ENCODE measurements around the gene STX1B. TPM values are rescaled to one million over a fixed set of nuclear protein-coding genes. Genes with fewer than 3 reads are reported as not detected.

STX1B gene
- total RNA-seq (2022; extraction: Qiagen RNA extraction; ENCODE audit: low read depth), result 1.4 to 2.2 TPM (median 1.7 TPM) in 5 replicates

GRCh38 chr16:31010585-31011325, at the start of gene STX1B:
Gene STX1B (minus strand): TSS chr16:31010638. CDS start chr16:31010396, 242 bp downstream.

GRCh38 chr16:31032736-31033708, 22.6 kb upstream of the STX1B start, which contains the start of gene STX4:
Gene STX4 (plus strand): TSS chr16:31033558. CDS start chr16:31033806, 248 bp downstream.

GRCh38 chr16:30984669-30985400, 25.6 kb downstream of the STX1B start, which contains the start of gene HSD3B7:
Gene HSD3B7 (plus strand): TSS chr16:30985207. CDS start chr16:30985659, 452 bp downstream.

GRCh38 chr16:30957456-30958174, 52.8 kb downstream of the STX1B start, which contains the start of gene SETD1A:
Gene SETD1A (plus strand): TSS chr16:30957754. CDS start chr16:30958732, 978 bp downstream.

GRCh38 chr16:30948667-30949649, 61.5 kb downstream of the STX1B start, which contains the start of gene ORAI3:
Gene ORAI3 (plus strand): TSS chr16:30949068. CDS start chr16:30949290, 222 bp downstream.

Other genes starting within 250 kb of the STX1B start
- 4.5 to 9.7 TPM (median 9.0 TPM) in 5 replicates for gene CFAP119, start 248.6 kb downstream of the STX1B start, total RNA-seq (2022; extraction: Qiagen RNA extraction; ENCODE audit: low read depth)
- gene RNF40, start 248.3 kb downstream of the STX1B start, total RNA-seq (2022; extraction: Qiagen RNA extraction; ENCODE audit: low read depth), result 77.8 to 90.9 TPM (median 89.9 TPM) in 5 replicates
- gene ZNF629, start 223.4 kb downstream of the STX1B start, total RNA-seq (2022; extraction: Qiagen RNA extraction; ENCODE audit: low read depth), result 15.6 to 19.2 TPM (median 16.4 TPM) in 5 replicates
- gene BCL7C, start 116.6 kb downstream of the STX1B start, total RNA-seq (2022; extraction: Qiagen RNA extraction; ENCODE audit: low read depth), result 24.3 to 38.7 TPM (median 36.4 TPM) in 5 replicates
- gene CTF1, start 114.0 kb downstream of the STX1B start, total RNA-seq (2022; extraction: Qiagen RNA extraction; ENCODE audit: low read depth), result 0.09 to 0.23 TPM (median 0.16 TPM) in 4 of 5 replicates, not detected in the other
- gene FBXL19, start 87.1 kb downstream of the STX1B start, total RNA-seq (2022; extraction: Qiagen RNA extraction; ENCODE audit: low read depth), result 16.3 to 25.2 TPM (median 21.8 TPM) in 5 replicates
- 12.1 to 15.0 TPM (median 13.6 TPM) in 5 replicates for gene ORAI3, start 61.6 kb downstream of the STX1B start, total RNA-seq (2022; extraction: Qiagen RNA extraction; ENCODE audit: low read depth)
- 17.6 to 24.3 TPM (median 21.8 TPM) in 5 replicates for gene SETD1A, start 52.9 kb downstream of the STX1B start, total RNA-seq (2022; extraction: Qiagen RNA extraction; ENCODE audit: low read depth)
- gene HSD3B7, start 25.4 kb downstream of the STX1B start, total RNA-seq (2022; extraction: Qiagen RNA extraction; ENCODE audit: low read depth), result 12.5 to 17.3 TPM (median 14.7 TPM) in 5 replicates
- gene STX4, start 22.9 kb upstream of the STX1B start, total RNA-seq (2022; extraction: Qiagen RNA extraction; ENCODE audit: low read depth), result 62.0 to 77.3 TPM (median 76.2 TPM) in 5 replicates
- gene ZNF668, start 63.6 kb upstream of the STX1B start, total RNA-seq (2022; extraction: Qiagen RNA extraction; ENCODE audit: low read depth), result 15.6 to 22.1 TPM (median 16.6 TPM) in 5 replicates
- 9.3 to 11.3 TPM (median 9.8 TPM) in 5 replicates for gene ZNF646, start 63.8 kb upstream of the STX1B start, total RNA-seq (2022; extraction: Qiagen RNA extraction; ENCODE audit: low read depth)
- 0.78 to 2.7 TPM (median 1.4 TPM) in 5 replicates for gene PRSS53, start 78.3 kb upstream of the STX1B start, total RNA-seq (2022; extraction: Qiagen RNA extraction; ENCODE audit: low read depth)
- gene VKORC1, start 84.2 kb upstream of the STX1B start, total RNA-seq (2022; extraction: Qiagen RNA extraction; ENCODE audit: low read depth), result 93.5 to 141 TPM (median 138 TPM) in 5 replicates
- gene BCKDK, start 97.7 kb upstream of the STX1B start, total RNA-seq (2022; extraction: Qiagen RNA extraction; ENCODE audit: low read depth), result 35.8 to 51.3 TPM (median 41.7 TPM) in 5 replicates
- gene KAT8, start 107.0 kb upstream of the STX1B start, total RNA-seq (2022; extraction: Qiagen RNA extraction; ENCODE audit: low read depth), result 34.5 to 39.9 TPM (median 37.7 TPM) in 5 replicates
- 0.21 to 0.33 TPM (median 0.24 TPM) in 5 replicates for gene PRSS8, start 125.1 kb upstream of the STX1B start, total RNA-seq (2022; extraction: Qiagen RNA extraction; ENCODE audit: low read depth)
- 0.35 to 1.1 TPM (median 0.70 TPM) in 5 replicates for gene PRSS36, start 139.4 kb upstream of the STX1B start, total RNA-seq (2022; extraction: Qiagen RNA extraction; ENCODE audit: low read depth)
- gene FUS, start 169.5 kb upstream of the STX1B start, total RNA-seq (2022; extraction: Qiagen RNA extraction; ENCODE audit: low read depth), result 510 to 596 TPM (median 534 TPM) in 5 replicates
- gene PYCARD, start 192.1 kb upstream of the STX1B start, total RNA-seq (2022; extraction: Qiagen RNA extraction; ENCODE audit: low read depth), result 24.0 to 44.0 TPM (median 40.3 TPM) in 5 replicates
- gene TRIM72, start 203.5 kb upstream of the STX1B start, total RNA-seq (2022; extraction: Qiagen RNA extraction; ENCODE audit: low read depth), result 0.01 to 0.16 TPM (median 0.03 TPM) in 4 of 5 replicates, not detected in the other
- not detected in 5 replicates for gene PYDC1, start 206.5 kb upstream of the STX1B start, total RNA-seq (2022; extraction: Qiagen RNA extraction; ENCODE audit: low read depth)
- 2.2 to 3.4 TPM (median 2.8 TPM) in 5 replicates for gene ITGAM, start 249.3 kb upstream of the STX1B start, total RNA-seq (2022; extraction: Qiagen RNA extraction; ENCODE audit: low read depth)

Data from A549 treated with CpdA at 1 μM for 4 hours (cell line).